Activated CD8-positive, alpha-beta memory T cell treated with anti-CD3 and anti-CD28 coated beads, Interleukin-2, amount 50 U/mL, for 1 hour (primary cell): ENCODE results near the gene DNM2.

ENCODE experiments used
- DNase-seq: peaks from one replicate; pipeline ENCODE4 v3.0.0-alpha.2; 2020; ENCODE audit errors: extremely low read depth

DNM2 gene

DNA sequence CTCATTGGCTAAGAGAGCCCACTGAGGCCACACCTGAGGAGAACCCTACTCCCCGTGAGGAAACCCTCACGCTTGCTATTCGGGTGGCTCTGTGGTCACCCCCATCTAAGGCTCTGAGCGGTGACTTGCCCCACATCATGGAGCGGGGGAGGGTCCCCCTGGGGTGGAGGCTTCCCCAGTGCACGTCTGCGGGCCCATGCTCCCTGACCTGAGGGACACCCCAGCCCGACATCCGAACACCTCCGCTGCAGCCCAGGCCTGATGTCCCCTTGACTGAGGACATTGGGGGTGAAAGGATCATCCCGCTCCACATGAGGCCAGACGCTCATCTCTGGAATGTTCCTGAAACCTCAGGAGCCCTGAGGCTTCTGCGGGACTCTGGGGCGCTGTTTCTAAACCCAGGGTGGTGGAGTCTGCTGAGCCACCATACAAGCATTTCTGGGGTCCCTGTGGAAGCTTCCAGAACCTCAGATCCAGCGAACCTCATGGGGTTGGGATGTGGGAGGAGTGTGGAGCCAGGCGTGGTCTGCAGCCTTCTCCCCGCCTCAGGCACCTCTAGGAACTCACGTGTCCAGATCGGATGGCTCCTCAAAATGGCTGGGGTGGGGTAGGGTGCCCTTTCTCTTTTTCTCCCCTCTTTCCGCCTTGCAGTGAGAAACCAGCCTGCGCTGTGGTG lies 98.2 kb downstream of the DNM2 start:
- no peak for DNase-seq

DNA sequence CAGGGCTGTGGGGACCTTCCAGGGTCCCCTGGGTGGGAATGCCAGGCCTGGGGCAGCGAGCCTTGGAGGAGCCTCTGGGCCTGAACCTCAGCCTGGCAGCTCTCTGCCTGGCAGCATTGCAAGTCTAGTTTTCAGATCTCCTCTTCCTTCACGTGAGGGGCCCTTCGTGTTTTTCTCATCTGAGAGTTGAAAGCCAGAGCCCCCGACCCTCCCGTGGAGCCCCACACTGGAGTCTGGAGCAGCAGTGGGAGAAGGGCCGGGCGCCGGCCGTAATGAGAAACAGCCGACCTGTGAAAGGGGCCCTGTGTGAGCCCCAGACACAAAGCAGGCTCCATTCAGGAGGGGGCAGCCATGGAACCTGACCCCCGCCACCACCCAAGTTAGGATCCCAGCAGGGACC lies 98.8 kb downstream of the DNM2 start:
- DNase-seq, result no peak

DNA sequence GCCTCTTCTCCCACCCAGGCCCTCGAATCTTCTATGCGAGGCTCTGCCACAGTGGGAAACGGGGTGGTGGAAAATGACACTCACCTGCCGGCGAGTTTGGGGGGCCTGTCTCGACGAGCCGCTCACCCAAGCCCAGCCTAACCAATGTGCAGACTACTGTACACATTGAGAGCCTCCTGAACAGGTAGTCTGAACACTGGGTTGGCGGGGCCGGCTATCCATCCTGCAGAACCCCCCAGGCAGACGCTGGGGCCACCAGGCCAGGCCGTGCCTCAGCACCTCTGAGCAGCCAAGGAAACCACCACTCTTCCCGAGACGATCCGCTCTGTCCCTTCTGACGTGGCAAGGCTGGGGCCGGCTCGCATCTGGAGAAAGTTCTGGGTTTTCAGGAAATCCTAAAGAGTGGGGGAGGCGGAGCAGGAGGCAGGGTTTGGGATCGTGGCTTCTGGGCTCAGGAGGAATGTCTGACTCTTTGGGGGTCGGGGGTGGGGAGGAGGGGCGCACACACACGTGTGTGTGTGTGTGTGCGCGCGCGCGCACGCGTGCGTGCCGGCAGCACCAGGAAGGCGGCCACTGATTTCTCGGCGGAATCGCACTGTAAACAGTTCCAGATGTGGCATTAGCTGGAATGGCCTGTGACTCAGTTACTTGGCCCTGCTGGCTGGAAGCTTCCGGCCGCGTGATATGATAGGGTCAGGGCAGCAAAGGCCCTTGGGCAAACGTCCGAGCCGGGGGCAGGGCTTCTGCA lies 99.6 kb downstream of the DNM2 start:
- no peak for DNase-seq

DNA sequence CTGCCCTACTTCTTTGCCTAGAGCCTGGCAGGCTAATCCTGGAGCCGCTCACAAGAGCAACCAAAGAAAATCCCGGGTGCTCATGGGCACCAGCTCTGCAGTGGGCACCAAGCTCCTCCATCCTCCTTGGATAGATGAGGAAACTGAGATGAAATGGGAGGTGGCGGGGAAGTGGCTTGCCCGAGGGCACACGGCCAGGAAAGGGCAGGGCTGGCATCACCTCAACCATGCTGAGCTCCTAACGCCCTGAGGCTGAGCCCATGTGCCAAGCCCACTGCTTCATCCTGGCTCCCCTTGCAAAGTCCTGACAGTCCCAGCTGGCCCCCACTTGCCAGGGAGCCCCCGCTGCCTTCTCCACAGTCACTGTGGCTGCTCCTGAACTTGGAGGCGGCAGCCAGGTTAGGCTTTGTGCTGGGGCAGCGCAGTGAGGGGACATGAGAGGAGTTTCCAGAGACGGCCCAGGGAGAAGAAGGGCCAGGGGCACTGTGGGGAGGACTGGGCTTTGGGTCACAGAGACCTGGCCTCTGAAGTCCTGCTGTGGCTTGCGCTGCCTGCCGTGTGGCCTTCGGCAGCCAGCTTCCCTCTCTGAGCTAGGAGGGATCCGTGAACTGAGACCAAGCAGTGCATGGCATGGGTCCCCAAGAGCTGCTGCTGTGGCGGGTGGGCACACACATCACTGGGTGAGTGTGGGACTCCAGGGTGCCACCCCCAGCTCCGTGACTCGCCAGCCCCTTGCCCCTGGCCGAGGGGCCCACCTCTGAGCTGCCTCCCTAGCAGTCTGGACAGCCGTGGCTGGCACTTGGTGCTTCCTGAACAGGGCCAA lies 100.6 kb downstream of the DNM2 start:
- no peak for DNase-seq

DNA sequence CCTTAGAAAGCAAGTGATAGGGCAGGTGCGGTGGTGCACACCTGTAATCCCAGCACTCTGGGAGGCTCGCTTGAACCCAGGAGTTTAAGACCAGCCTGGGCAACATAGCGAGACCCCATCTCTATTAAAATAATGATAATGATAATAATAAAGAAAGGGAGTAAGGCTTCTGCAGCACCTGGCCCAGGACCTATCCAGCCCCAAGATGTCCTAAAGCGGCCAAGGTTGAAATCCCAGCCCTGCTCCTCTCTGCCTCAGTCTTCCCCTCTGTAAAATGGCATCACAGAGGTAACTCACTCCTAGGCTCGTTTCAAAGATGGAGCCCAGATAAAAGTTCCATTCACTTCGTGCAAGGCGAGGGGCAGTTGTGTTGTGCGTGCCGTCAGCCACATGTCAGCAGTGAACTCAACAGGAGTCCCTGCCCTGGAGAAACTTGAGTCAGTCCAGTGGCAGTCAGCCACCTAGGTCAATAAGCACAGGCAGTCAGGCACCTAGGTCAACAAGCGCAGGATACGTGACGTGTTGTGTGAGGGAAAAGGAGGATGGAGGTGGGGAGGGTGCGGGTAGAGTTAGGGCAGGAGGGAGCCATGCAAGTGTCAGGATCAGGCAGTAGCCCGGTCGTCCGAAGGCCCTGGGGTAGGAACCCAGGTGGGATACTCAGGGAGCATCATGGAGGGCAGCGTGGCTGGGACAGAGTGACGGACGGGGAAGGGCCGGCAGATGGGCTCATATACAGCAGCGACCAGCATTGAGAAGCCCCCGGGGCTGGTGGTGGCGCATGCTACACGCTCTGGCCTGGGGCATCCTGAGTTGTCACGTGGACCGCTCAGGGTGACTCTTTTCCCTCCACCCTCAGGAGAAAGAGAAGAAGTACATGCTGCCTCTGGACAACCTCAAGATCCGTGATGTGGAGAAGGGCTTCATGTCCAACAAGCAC lies 101.5 kb downstream of the DNM2 start:
- no peak for DNase-seq

DNA sequence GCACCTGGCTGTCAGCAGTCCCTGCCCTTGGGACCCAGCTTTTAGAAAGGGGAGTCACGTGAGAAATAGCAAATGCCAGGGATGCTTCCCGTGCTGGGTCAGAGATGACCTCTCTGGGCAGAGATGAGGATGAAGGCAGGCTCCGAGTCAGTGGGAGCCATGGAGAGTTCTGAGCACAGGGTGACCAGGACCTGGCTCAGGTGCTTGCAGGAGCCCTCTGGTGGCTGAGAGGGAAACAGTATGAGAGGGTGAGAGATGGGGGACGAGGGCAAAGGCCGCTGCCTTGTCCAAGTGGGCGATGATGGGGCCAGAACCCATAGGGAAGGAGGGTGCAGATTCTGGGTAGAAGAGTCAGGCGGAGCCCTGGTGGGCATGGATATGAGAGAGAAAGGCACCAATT lies 102.3 kb downstream of the DNM2 start:
- DNase-seq, result no peak

DNA sequence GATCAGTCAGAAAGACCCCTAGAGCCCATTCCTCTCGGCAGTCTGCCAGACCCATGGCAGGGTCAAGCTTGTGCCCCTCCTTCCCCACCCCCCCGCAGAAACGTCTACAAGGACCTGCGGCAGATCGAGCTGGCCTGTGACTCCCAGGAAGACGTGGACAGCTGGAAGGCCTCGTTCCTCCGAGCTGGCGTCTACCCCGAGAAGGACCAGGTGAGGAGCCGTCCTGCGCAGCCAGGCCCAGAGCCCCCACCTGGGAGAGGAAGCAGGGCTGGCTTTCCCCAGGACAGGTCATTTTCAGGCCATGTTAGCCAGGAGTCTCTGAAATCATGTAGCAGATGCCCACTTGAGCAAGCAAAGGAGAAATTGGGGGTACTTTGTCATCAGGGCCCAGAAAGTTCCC lies 105.8 kb downstream of the DNM2 start:
- no peak for DNase-seq

DNA sequence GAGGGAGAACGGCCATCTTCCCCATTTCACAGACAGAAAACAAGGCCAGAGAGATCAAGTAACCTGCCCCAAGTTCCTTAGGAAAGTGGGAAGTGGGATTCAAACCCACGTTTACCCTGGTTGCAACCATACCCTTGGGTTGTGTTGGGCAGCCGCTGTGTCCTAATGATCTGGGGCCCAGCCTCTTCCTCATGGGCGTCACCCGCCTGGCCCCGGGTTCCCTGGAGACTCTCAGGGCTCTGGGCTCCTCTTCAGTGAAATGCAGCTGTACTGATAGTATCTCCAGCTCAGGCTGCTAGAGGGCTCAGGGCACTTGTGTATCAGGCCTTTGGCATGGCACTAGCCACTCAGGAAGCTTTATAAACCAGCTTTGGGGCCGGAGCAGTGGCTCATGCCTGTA lies 108.4 kb downstream of the DNM2 start:
- DNase-seq, result no peak

DNA sequence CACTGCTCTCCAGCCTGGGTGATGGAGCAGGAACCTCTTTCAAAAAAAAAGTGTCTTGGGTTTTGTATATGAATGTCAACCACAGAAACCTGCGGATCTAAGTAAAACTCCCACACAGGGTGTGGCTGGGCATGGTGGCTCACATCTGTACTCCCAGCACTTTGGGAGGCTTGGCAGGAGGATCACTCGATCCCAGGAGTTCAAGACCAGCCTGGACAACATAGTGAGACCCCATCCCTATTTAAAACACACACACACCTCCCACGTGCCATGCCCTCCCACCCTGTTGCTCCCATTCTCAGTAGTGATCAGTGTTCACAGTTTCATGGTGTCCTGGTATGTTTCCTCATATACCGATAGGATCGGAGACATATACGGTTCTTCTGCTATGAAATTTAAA lies 109.0 kb downstream of the DNM2 start:
- no peak for DNase-seq

DNA sequence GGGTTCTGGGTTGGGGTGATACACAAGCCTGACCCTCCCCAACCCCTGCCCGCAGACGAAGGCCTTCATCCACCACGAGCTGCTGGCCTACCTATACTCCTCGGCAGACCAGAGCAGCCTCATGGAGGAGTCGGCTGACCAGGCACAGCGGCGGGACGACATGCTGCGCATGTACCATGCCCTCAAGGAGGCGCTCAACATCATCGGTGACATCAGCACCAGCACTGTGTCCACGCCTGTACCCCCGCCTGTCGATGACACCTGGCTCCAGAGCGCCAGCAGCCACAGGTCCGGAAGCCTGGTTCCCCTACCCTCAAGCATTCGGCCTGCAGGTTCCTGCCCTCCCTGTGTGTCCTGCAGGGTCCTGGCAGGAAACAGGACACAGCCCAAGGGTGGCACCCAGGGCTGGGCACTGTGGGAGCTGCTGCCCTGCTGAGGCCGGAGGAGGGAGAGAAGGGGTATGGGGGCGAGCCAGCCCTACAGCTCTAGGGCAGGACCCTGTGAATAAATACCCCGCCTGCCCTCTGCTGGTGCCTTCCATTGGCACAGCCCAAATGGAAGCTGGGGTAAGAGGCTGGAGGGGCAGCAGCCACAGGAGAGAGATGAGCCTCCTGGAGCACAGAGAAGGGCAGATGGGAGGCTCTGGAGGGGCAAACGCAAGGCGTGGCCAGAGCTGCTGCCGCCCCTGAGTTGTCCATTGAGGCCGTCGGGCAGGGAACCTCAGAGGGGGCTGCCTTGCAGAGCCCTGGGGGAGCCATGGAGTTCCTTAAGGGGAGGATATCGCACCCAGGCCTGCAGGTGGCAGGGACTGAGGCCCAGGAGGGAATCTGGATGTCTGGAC lies 111.3 kb downstream of the DNM2 start:
- no peak for DNase-seq

DNA sequence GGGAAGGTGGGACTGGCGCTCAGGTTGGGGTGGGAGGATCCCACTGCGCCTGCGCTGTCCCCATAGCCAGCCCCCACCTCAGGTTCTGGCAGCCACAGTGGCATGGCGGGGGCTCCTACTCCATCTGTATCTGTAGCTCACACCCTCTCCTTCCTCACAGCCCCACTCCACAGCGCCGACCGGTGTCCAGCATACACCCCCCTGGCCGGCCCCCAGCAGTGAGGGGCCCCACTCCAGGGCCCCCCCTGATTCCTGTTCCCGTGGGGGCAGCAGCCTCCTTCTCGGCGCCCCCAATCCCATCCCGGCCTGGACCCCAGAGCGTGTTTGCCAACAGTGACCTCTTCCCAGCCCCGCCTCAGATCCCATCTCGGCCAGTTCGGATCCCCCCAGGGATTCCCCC lies 112.1 kb downstream of the DNM2 start:
- DNase-seq, result no peak

DNA sequence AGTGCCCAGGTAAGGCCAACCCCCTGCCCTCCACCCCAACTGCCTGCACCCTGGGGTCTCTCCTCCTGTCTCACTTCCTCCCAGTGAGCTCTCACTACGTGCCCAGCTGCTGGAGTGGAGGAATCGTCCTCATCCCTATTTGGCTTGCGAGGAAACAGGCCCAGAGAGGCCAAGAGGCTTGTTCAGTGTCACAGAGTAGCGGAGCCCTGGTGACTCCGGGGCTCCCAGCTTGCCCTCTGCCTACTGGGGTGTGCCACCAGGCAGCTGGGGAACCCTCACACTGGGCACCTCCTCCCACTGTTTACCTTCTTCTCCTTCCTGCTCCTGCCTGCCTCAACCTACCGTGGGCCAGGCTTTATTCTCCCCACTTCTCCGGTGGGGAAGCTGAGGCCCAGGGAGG lies 112.5 kb downstream of the DNM2 start:
- no peak for DNase-seq

DNA sequence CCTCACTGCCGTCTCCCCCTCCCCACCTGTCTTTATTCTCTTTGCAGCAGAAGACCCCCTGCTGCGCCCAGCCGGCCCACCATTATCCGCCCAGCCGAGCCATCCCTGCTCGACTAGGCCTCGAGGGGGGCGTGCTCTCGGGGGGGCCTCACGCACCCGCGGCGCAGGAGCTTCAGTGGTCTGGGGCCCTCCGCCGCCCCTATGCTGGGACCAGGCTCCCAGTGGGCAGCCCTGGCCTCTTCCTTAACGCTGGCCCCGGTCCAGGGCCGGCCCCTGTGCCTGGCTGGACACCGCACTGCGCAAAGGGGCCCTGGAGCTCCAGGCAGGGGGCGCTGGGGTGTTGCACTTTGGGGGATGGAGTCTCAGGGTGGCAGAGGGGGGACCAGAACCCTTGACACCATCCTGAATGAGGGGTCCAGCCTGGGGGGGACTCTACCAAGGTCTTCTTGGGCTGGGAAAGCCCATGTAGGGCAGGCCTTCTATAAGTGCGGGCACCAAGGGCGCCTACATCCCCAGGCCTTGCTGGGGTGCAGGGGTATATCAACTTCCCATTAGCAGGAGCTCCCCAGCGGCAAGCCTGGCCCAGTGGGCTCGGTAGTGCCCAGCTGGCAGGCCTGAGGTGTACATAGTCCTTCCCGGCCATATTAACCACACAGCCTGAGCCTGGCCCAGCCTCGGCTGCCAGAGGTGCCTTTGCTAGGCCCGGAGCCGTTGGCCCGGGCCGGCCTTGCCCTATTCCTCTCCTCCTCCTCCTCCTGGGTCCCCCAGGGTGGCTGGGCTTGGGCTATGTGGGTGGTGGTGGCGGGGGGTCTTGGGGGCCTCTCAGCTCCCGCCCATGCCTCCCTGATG lies 113.3 kb downstream of the DNM2 start:
- DNase-seq, result no peak

DNA sequence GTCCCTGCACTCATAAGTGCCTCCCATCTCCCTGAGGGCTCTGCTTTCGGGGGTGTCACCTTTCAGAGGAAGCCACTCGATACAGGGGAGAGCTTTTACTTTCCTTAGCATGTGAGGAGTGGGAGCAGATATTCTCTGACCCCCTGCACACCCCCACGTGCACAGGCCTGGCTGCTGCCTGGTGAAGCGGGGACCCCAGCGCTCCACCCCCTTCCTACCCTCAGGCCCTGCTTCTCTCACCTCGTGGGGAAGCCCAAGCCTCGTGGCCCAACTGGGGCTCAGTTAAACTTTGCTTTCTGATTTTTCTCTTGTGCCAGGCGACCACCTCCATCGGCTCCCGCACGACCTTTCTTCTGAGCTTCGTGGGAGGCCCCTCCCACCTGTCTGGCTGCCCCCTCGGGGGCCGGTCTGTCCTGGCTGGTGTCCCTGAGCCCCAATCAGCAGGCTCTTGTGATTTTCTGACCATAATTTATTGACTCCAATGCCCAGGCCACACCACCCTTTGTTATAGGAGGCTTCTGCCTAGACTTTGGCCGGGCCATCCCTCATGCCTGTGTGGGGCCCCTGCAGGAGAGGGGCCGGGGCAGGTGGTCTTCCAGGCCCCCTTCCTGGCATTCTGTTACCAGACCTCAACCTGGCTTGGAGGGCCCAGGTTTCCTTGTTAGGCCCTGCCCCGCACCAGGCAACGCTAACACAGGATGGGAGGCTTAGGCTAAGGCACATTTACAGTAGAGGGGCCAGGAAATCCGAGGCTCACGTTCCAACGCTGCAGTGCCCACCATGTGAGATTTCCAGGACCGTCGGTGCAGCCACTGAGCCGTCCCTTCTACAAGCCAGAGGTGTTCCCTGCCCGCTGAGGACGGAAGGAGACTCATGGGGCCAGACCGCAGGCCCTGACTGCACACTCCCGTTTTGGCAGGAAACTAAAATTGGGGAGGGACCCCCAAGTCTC lies 114.4 kb downstream of the DNM2 start:
- no peak for DNase-seq

DNA sequence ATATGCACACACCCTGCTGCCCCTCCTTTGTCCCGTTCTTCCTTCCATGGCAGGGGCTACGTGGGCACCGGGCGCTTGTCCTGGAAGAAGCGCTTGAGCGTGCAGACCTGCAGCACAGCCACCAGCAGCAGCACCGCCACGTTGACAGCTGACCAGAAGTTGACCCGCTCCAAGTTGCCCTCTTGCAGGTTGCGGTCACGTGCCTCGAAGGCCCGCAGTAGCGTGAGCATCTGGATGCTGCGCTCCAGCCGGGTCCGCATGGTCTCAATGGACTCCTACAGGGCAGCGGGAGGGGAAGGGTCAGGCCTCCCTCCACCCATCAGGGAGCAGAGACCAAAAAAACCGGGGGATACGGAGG lies 115.0 kb downstream of the DNM2 start:
- no peak for DNase-seq

DNA sequence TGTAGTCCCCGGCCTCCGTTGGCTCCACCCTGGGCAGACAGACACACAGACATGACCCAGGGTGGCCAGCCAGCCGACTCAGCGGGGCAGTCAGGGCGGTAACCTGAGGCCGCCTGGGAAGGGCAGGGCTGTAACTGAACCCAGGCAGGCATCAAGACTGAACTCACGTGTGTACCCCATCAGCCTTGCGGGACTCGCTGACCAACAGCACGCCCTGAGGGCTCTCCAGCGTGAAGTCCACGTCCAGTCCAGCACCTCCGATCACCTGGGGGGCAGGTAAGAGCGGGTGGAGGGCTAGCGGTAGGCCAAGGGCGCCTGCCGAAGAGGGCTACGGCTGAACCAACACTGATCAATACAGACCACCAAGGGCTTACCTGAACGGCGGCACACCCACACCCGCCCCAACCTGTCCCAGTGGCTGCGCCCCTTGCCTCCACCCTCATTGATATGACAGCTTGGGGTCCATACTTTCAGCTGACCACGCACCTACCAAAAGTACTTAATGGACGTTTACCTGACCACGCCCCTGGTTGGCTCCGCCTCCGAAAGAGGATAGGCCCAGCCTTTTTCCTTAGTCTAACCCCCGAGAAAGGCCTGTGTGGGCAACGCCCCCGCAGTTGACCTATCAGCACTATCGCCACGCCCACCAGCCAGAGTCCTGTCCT lies 117.3 kb downstream of the DNM2 start:
- DNase-seq, result no peak

DNA sequence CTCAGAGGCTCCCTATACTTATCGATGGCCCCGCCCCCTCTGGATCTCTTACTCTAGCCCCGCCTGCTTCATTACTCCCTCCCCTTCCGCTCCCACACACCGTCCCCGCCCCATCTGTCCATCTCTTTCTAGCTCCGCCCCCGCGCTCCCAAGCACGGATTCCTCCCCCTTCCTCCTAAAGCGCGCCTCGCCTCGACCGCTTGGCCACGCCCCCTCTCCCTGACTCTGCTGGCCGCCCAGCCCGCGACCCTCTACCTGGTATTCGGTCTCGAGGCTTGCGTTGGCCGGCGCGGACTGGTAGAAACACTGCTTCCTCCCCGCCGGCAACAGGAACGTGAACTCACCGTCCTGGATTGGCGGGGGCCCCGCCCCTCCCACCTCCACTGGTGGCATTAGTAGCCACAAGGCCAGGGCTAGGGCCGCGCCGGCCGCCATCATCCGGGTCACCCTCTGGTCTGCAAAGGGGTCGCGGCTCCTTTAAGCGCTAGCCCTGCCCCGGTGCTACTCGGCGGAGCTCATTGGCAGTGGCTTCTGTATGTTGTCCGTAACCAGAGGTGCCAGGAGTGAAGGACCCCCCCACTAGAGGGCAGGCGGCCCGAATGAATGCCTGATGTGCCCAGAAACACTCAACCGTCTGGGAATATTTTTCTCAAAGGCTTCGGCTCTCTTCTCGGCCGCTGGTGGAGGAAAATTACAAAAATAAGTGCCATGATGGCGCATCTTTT lies 118.0 kb downstream of the DNM2 start, which contains the start of gene TMED1:
Gene TMED1, minus strand, starts transcription at position 459 of the 725 bp plus-strand sequence. Its CDS starts 21 bp downstream, at position 438.
- peak; percentile 96 for DNase-seq
